Mucosa of descending colon (tissue), 3 donors: ENCODE data around the gene PAPOLB. TPM values are rescaled to one million over a fixed set of nuclear protein-coding genes. Genes with fewer than 3 reads are reported as not detected.
A peak's percentile ranks its signal among the peaks of the same experiment; 100 is the strongest.

Experiments
- ATAC-seq: fragments of 200-7000 bp; cut with Tn5 transposase; one replicate; pipeline ENCODE4 v1.9.1; 2020; ENCODE audit warnings: mild to moderate bottlenecking, moderate library complexity
- DNase-seq, 3 donors: peaks; one replicate each; pipeline ENCODE4 v3.0.0-alpha.2; 2020
- H3K36me3 ChIP-seq: fragments of 200-600 bp; one replicate; pipeline ENCODE4 v1.8.0; 2021; ENCODE audit warnings: low read depth, mild to moderate bottlenecking
- H3K4me1 ChIP-seq: fragments of 200-600 bp; one replicate; pipeline ENCODE4 v1.8.0; 2021; ENCODE audit warnings: low read depth, mild to moderate bottlenecking
- H3K4me3 ChIP-seq: fragments of 200-600 bp; one replicate; pipeline ENCODE4 v1.8.0; 2021; ENCODE audit warnings: mild to moderate bottlenecking
- H3K9me3 ChIP-seq: fragments of 200-600 bp; one replicate; pipeline ENCODE4 v1.8.0; 2021; ENCODE audit warnings: mild to moderate bottlenecking
- CTCF ChIP-seq: fragments of 200-600 bp; IDR thresholded peaks from one replicate; pipeline ENCODE4 v1.8.0; 2022; ENCODE audit warnings: antibody characterized with exemption, mild to moderate bottlenecking
- intact Hi-C, 2 donors: fragments of 100-400 bp; cut with DNase I in 1 of 2; cut with micrococcal nuclease in 1 of 2; formaldehyde crosslinking; loops; one replicate each; pipeline versions ENCODE4 v1.11.0 to v1.11.1; 2022; cut with DNase I, micrococcal nuclease
- total RNA-seq, 3 donors: library from RNA; stranded (reverse); fragmentation: NEBNext Ultra II Directional in 2 of 3; extraction: Animal tissue kit (Norgen Biotek cat#: 25700) in 2 of 3; gene quantifications; one replicate each; pipeline versions ENCODE4 v1.2.1 to v1.2.4, GENCODE V29; 2021 to 2023
- donor health status: DM: no; HTN: no; CAD: no; lungs with moderate emphysema.
- donor health status: DM: no; HTN: no; CAD: no.
- donor health status: DM: no; HTN: yes; CAD: no.

Gene PAPOLB
- total RNA-seq, 3 donors from 2014 or later = 0.06 to 0.09 TPM; not detected in 1

GRCh38 chr7:4856336-4857057 lies 5.3 kb downstream of the PAPOLB start:
- DNase-seq = no peak
- intact Hi-C loops = no loop called here
- H3K9me3 ChIP-seq = no peaks in the 10 kb centered on the region

GRCh38 chr7:4854916-4855315 lies 6.9 kb downstream of the PAPOLB start:
- no peak overlapping the region for H3K4me3 ChIP-seq
- intact Hi-C loops = no loop called here
- TF ChIP-seq CTCF = no peak
- no peaks in the 10 kb centered on the region for H3K4me1 ChIP-seq
- DNase-seq (no peak), ATAC-seq (no peak)
- no peaks in the 10 kb centered on the region for H3K36me3 ChIP-seq
- H3K9me3 ChIP-seq = no peaks in the 10 kb centered on the region

More at GRCh38 chr7:4856336-4857057, 5.3 kb downstream of the PAPOLB start:
- ATAC-seq = no peak
- H3K36me3 ChIP-seq = no peaks in the 10 kb centered on the region
- H3K4me3 ChIP-seq = no peak overlapping the region
- no peak for TF ChIP-seq CTCF
- H3K4me1 ChIP-seq = no peaks in the 10 kb centered on the region

GRCh38 chr7:4851459-4852422 lies 10.1 kb downstream of the PAPOLB start:
- no peak for DNase-seq
- ATAC-seq = no peak
- Histone ChIP-seq H3K9me3 (no peaks in the 10 kb centered on the region), H3K36me3 (no peaks in the 10 kb centered on the region), H3K4me1 (no peaks in the 10 kb centered on the region), H3K4me3 (no peak overlapping the region)
- TF ChIP-seq CTCF = no peak
- intact Hi-C loops = no loop called here

- ATAC-seq (no peak), DNase-seq (no peak)
- Histone ChIP-seq H3K36me3 (no peaks in the 10 kb centered on the region), H3K4me1 (no peaks in the 10 kb centered on the region), H3K9me3 (no peaks in the 10 kb centered on the region), H3K4me3 (no peak overlapping the region)
- intact Hi-C loops = no loop called here
- no peak for TF ChIP-seq CTCF
These were observed 11.5 kb downstream of the PAPOLB start for GRCh38 chr7:4850262-4850795.

- TF ChIP-seq CTCF = no peak
- no peak for ATAC-seq
- Histone ChIP-seq H3K36me3 (no peaks in the 10 kb centered on the region), H3K9me3 (no peaks in the 10 kb centered on the region), H3K4me1 (no peaks in the 10 kb centered on the region), H3K4me3 (no peak overlapping the region)
- intact Hi-C loops = no loop called here
- DNase-seq = peak in 1 of 3 donors; percentile 20
These were observed 12.4 kb downstream of the PAPOLB start for GRCh38 chr7:4849390-4849789.
